Measurements from ENCODE around the gene GPR35. TPM values are rescaled to one million over a fixed set of nuclear protein-coding genes. Genes with fewer than 3 reads are reported as not detected.
A peak's percentile ranks its signal among the peaks of the same experiment; 100 is the strongest.

The GPR35 gene
- total RNA-seq, 4 donors from 2014 or later = 0.72 to 1.8 (median 0.87) TPM

DNA sequence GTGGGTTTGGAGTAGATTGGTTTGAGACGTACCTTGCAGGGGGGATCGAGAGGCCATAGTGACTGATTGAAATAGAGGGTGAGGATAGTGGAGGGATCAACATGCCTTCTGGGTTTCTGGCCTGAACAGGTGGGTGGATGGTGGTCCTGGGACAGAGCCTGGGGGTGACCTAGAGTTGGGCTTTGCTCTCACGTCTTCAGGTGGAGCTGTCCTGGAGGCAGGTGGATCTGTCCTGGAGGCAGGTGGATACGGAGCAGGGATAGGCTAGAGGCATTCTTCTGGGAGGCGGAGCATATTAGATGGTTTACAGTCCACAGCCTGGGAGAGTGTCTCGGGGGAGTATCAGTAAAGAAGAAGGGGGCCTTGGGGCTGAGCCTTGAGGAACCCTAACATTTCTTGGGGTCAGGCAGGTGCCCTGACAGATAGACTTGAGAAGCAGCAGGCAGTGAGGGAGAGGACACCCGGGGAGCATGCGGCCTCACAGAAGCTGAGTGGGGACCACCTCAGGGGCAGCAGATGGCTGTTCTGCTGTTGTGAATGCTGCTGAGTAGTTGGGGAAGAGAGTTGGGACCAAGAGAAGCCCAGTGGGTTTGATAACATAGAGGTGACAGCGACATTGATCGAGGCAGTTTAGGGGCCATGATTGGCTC is 37.1 kb upstream of the GPR35 start:
- no peak for ATAC-seq
- no peaks in the 10 kb centered on the region for H3K27me3 ChIP-seq
- H3K27ac ChIP-seq = no peak overlapping the region
- TF ChIP-seq, protein P1, sequence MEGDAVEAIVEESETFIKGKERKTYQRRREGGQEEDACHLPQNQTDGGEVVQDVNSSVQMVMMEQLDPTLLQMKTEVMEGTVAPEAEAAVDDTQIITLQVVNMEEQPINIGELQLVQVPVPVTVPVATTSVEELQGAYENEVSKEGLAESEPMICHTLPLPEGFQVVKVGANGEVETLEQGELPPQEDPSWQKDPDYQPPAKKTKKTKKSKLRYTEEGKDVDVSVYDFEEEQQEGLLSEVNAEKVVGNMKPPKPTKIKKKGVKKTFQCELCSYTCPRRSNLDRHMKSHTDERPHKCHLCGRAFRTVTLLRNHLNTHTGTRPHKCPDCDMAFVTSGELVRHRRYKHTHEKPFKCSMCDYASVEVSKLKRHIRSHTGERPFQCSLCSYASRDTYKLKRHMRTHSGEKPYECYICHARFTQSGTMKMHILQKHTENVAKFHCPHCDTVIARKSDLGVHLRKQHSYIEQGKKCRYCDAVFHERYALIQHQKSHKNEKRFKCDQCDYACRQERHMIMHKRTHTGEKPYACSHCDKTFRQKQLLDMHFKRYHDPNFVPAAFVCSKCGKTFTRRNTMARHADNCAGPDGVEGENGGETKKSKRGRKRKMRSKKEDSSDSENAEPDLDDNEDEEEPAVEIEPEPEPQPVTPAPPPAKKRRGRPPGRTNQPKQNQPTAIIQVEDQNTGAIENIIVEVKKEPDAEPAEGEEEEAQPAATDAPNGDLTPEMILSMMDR (IDR thresholded peaks at IDR 0.05 in 4 of 5, conservative IDR thresholded peaks at IDR 0.05 in 1 of 5) = no peak
- TF ChIP-seq POLR2A (IDR thresholded peaks at IDR 0.05) = no peak
- H3K9me3 ChIP-seq = no peaks in the 10 kb centered on the region
- peaks cover 0 to 12% of the 10 kb centered on the region in 2 donors for H3K36me3 ChIP-seq
- peaks cover 32 to 35% of the 10 kb centered on the region in 2 donors for H3K4me1 ChIP-seq
- DNase-seq = no peak
- H3K4me3 ChIP-seq = peak overlapping the region in 2 of 4 donors; percentile 89 to 98
- intact Hi-C loops (cut with DNase I; ENCODE audit: low total_unique reads) (loop anchor here (5.0 to 10.0 kb wide), 4 partner anchors 247 to 1047 kb away; partner anchors contain the start of genes ATG4B, NDUFA10, SNED1 and THAP4), in situ Hi-C loops (cut with MboI; ENCODE audit: low sequenced_read_pairs in 4 of 4) (no loop called here)

DNA sequence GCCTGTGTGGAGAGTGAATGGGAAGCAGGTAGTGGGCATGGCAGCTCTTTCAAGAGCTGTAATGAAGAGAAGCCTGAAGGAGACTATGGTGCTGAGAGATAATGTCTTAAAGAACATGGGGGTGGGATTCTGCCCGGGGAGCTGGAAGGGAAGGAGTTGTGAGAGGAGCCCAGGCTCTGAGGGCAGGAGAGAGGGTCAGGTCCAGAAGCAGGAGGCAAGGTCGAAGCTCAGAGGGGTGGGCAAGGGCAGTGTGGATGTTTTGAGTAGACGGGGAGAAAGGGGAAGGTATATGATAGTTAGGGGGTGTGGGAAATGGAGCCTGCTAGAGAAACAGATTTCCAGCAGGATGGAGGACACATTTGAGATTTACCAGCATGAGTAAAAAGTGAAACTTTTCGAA is 36.6 kb upstream of the GPR35 start:
- Histone ChIP-seq H3K27ac (no peak overlapping the region), H3K4me3 (no peak overlapping the region), H3K9me3 (no peaks in the 10 kb centered on the region), H3K36me3 (peaks cover 0 to 12% of the 10 kb centered on the region in 2 donors), H3K4me1 (peaks cover 32 to 35% of the 10 kb centered on the region in 2 donors), H3K27me3 (no peaks in the 10 kb centered on the region)
- intact Hi-C loops (cut with DNase I; ENCODE audit: low total_unique reads) = loop anchor here (5.0 to 10.0 kb wide), 4 partner anchors 246 to 1046 kb away; partner anchors contain the start of genes ATG4B, NDUFA10, SNED1 and THAP4
- ATAC-seq (no peak), DNase-seq (no peak)
- in situ Hi-C loops (cut with MboI; ENCODE audit: low sequenced_read_pairs in 4 of 4) = no loop called here
- no peak for TF ChIP-seq POLR2A (IDR thresholded peaks at IDR 0.05)
- TF ChIP-seq, protein P1 (IDR thresholded peaks at IDR 0.05 in 4 of 5, conservative IDR thresholded peaks at IDR 0.05 in 1 of 5) = no peak

DNA sequence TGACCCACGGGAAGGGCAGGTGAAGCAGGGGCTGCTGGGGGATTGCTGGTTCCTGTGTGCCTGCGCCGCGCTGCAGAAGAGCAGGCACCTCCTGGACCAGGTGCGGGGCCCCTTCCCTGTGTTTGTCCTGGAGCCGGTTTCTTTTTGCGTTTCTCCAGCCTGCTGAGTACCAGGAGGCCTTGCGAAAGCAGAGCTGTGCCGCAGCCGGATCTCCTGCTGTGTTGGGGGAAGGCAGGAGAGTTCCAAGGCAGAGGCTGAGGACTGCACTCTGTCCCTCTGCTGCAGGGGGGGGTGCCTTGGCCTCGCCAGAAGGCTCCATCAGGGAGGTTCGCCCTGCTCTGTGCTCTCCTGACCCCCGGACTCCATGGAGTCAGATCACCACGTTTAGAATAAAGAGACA is 35.9 kb upstream of the GPR35 start:
- H3K27ac ChIP-seq = no peak overlapping the region
- no peaks in the 10 kb centered on the region for H3K9me3 ChIP-seq
- H3K4me3 ChIP-seq = no peak overlapping the region
- DNase-seq (no peak), ATAC-seq (no peak)
- TF ChIP-seq, protein P1 (IDR thresholded peaks at IDR 0.05 in 4 of 5, conservative IDR thresholded peaks at IDR 0.05 in 1 of 5) = no peak
- no peak for TF ChIP-seq POLR2A (IDR thresholded peaks at IDR 0.05)
- in situ Hi-C loops (cut with MboI; ENCODE audit: low sequenced_read_pairs in 4 of 4) (no loop called here), intact Hi-C loops (cut with DNase I; ENCODE audit: low total_unique reads) (loop anchor here (5.0 to 10.0 kb wide), 4 partner anchors 245 to 1045 kb away; partner anchors contain the start of genes ATG4B, NDUFA10, SNED1 and THAP4)
- H3K27me3 ChIP-seq = no peaks in the 10 kb centered on the region
- peaks cover 0 to 12% of the 10 kb centered on the region in 2 donors for H3K36me3 ChIP-seq
- H3K4me1 ChIP-seq = peaks cover 26 to 29% of the 10 kb centered on the region in 2 donors

DNA sequence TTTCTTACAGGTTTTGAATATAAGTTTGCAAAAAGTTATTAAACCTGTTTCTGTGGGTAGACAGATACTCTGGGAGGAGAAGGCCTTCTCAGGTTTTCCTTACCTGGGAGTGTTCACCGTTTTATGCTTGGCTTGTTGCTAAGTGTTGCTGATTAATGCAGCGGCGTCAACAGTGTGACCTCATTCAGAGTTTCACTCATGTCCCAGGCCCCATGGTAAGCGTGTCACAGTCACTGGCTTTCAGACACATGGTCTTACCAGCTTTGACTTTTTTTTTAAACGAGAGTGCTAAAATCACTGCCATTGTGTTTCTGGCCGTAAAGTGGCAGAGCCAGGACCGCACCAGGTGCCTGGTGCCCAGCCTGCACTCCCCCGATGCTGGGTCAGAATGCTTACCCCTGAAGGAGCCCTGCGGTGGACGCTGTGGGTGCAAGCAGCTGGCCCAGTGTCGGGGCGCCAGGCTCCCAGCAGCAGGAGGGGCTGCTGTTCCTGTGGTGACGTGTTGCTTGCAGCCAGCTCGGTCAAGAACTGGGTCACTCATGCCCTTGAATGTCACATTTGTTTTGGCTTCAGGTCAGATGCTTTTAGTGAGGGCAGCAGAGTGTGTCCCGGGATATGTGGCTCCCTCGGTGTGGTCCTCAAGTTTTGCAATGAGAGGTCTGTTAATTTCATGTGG is 35.3 kb upstream of the GPR35 start:
- H3K27ac ChIP-seq = no peak overlapping the region
- intact Hi-C loops (cut with DNase I; ENCODE audit: low total_unique reads) = loop anchor here (5.0 to 10.0 kb wide), 4 partner anchors 245 to 1045 kb away; partner anchors contain the start of genes ATG4B, NDUFA10, SNED1 and THAP4
- no peaks in the 10 kb centered on the region for H3K9me3 ChIP-seq
- no peak for TF ChIP-seq POLR2A (IDR thresholded peaks at IDR 0.05)
- TF ChIP-seq, protein P1 (IDR thresholded peaks at IDR 0.05 in 4 of 5, conservative IDR thresholded peaks at IDR 0.05 in 1 of 5) = no peak
- no peak for ATAC-seq
- in situ Hi-C loops (cut with MboI; ENCODE audit: low sequenced_read_pairs in 4 of 4) = no loop called here
- peak in 1 of 2 donors; percentile 4 for DNase-seq
- H3K27me3 ChIP-seq = no peaks in the 10 kb centered on the region
- no peak overlapping the region for H3K4me3 ChIP-seq
- H3K36me3 ChIP-seq = peaks cover 0 to 12% of the 10 kb centered on the region in 2 donors
- H3K4me1 ChIP-seq = peaks cover 20 to 22% of the 10 kb centered on the region in 2 donors

All from gastrocnemius medialis (tissue), 4 donors.